Measurements from ENCODE around the gene RASA1. TPM values are rescaled to one million over a fixed set of nuclear protein-coding genes. Genes with fewer than 3 reads are reported as not detected.

RASA1 gene
- total RNA-seq, 2 donors from 2014 or later: 50.9 to 63.0 TPM

- no peak for DNase-seq
- TF ChIP-seq, protein P1, sequence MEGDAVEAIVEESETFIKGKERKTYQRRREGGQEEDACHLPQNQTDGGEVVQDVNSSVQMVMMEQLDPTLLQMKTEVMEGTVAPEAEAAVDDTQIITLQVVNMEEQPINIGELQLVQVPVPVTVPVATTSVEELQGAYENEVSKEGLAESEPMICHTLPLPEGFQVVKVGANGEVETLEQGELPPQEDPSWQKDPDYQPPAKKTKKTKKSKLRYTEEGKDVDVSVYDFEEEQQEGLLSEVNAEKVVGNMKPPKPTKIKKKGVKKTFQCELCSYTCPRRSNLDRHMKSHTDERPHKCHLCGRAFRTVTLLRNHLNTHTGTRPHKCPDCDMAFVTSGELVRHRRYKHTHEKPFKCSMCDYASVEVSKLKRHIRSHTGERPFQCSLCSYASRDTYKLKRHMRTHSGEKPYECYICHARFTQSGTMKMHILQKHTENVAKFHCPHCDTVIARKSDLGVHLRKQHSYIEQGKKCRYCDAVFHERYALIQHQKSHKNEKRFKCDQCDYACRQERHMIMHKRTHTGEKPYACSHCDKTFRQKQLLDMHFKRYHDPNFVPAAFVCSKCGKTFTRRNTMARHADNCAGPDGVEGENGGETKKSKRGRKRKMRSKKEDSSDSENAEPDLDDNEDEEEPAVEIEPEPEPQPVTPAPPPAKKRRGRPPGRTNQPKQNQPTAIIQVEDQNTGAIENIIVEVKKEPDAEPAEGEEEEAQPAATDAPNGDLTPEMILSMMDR (conservative IDR thresholded peaks at IDR 0.05): no peak
- Mint-ChIP-seq H3K27me3 (ENCODE audit: insufficient read depth) (no peaks in the 10 kb centered on the region), H3K9me3 (peaks cover 2% of the 10 kb centered on the region), H3K36me3 (ENCODE audit: low read depth) (no peaks in the 10 kb centered on the region), H3K4me3 (no peak overlapping the region), H3K4me1 (no peaks in the 10 kb centered on the region), H3K27ac (no peak overlapping the region)
- WGBS, 2 experiments (ENCODE audit: insufficient coverage in 1 of 2, insufficient read length in 1 of 2): no CpG with 5 or more reads among the region's 1 CpG
- Histone ChIP-seq H3K27me3 (ENCODE audit: control insufficient read depth, insufficient read depth, low read length, poor library complexity, severe bottlenecking) (no peaks in the 10 kb centered on the region), H3K9ac (ENCODE audit: extremely low read depth, low read length, poor library complexity, severe bottlenecking) (no peak overlapping the region), H3K36me3 (ENCODE audit: control insufficient read depth, insufficient read depth, low read length) (no peaks in the 10 kb centered on the region), H3K4me3 (ENCODE audit: low read length) (no peak overlapping the region), H3K27ac (ENCODE audit: low read depth, low read length) (no peak overlapping the region), H3K4me1 (ENCODE audit: control insufficient read depth, insufficient read depth, low read length) (no peaks in the 10 kb centered on the region), H3K9me3 (ENCODE audit: control insufficient read depth, low read length) (no peaks in the 10 kb centered on the region)
These were observed 166.8 kb downstream of the RASA1 start for GRCh38 chr5:87434461-87434860.

DNA sequence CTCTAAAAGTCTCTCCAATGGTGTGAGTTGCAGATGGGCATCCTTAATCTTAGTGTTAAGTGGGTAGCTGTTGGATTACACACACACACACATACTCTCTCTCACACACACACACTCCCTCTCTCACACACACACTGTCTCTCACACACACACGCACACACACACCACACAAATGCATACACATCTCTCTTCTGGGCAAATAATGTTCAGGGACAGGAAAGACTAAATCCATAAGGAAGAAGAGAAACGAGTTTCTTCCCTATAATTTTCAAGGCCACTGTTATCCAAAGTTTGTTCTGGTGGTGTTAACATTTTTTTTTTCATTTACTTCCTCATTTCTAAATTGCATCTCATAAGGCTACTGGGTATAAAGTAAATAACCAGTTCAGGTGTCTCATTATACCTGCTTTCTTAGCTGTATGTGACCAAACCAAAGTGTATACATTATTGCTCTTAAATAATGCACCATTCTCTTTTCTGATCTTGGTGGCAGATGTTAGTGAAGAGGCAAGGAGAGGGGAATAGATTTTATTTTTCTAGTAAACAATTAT, 167.5 kb downstream of the RASA1 start:
- H3K4me1 Mint-ChIP-seq: no peaks in the 10 kb centered on the region
- TF ChIP-seq, protein P1 (conservative IDR thresholded peaks at IDR 0.05): no peak
- DNase-seq: no peak
- H3K27me3 Mint-ChIP-seq (ENCODE audit: insufficient read depth): no peaks in the 10 kb centered on the region
- H3K27ac ChIP-seq (ENCODE audit: low read depth, low read length): no peak overlapping the region
- H3K9ac ChIP-seq (ENCODE audit: extremely low read depth, low read length, poor library complexity, severe bottlenecking): no peak overlapping the region
- no peak overlapping the region for H3K27ac Mint-ChIP-seq
- no peaks in the 10 kb centered on the region for H3K4me1 ChIP-seq (ENCODE audit: control insufficient read depth, insufficient read depth, low read length)
- H3K9me3 ChIP-seq (ENCODE audit: control insufficient read depth, low read length): no peaks in the 10 kb centered on the region
- H3K4me3 ChIP-seq (ENCODE audit: low read length): no peak overlapping the region
- whole genome bisulfite sequencing, 2 experiments (ENCODE audit: insufficient coverage in 1 of 2, insufficient read length in 1 of 2): 78 to 88% methylated on average over 1 to 2 of the region's 2 CpGs
- no peaks in the 10 kb centered on the region for H3K36me3 Mint-ChIP-seq (ENCODE audit: low read depth)
- H3K36me3 ChIP-seq (ENCODE audit: control insufficient read depth, insufficient read depth, low read length): no peaks in the 10 kb centered on the region
- no peaks in the 10 kb centered on the region for H3K27me3 ChIP-seq (ENCODE audit: control insufficient read depth, insufficient read depth, low read length, poor library complexity, severe bottlenecking)
- peaks cover 5% of the 10 kb centered on the region for H3K9me3 Mint-ChIP-seq
- no peak overlapping the region for H3K4me3 Mint-ChIP-seq

- Histone ChIP-seq H3K9me3 (ENCODE audit: control insufficient read depth, low read length) (no peaks in the 10 kb centered on the region), H3K9ac (ENCODE audit: extremely low read depth, low read length, poor library complexity, severe bottlenecking) (no peak overlapping the region), H3K4me1 (ENCODE audit: control insufficient read depth, insufficient read depth, low read length) (no peaks in the 10 kb centered on the region), H3K27me3 (ENCODE audit: control insufficient read depth, insufficient read depth, low read length, poor library complexity, severe bottlenecking) (no peaks in the 10 kb centered on the region), H3K36me3 (ENCODE audit: control insufficient read depth, insufficient read depth, low read length) (no peaks in the 10 kb centered on the region), H3K27ac (ENCODE audit: low read depth, low read length) (no peak overlapping the region), H3K4me3 (ENCODE audit: low read length) (no peak overlapping the region)
- H3K4me1 Mint-ChIP-seq: no peaks in the 10 kb centered on the region
- peaks cover 5% of the 10 kb centered on the region for H3K9me3 Mint-ChIP-seq
- no peak overlapping the region for H3K4me3 Mint-ChIP-seq
- no peak overlapping the region for H3K27ac Mint-ChIP-seq
- TF ChIP-seq, protein P1 (conservative IDR thresholded peaks at IDR 0.05): no peak
- no peaks in the 10 kb centered on the region for H3K36me3 Mint-ChIP-seq (ENCODE audit: low read depth)
- no peak for DNase-seq
- WGBS, 2 experiments (ENCODE audit: insufficient coverage in 1 of 2, insufficient read length in 1 of 2): no CpG with 5 or more reads among the region's 1 CpG
- H3K27me3 Mint-ChIP-seq (ENCODE audit: insufficient read depth): no peaks in the 10 kb centered on the region
These were observed 170.0 kb downstream of the RASA1 start for GRCh38 chr5:87437724-87438123.
